Progenitor cell of endocrine pancreas (in vitro differentiated cells): ENCODE data around the gene CENPB. TPM values are rescaled to one million over a fixed set of nuclear protein-coding genes. Genes with fewer than 3 reads are reported as not detected.

ENCODE experiments used
- DNase-seq: peaks from one replicate; pipeline ENCODE4 v3.0.0; 2021; ENCODE audit warnings: low spot score; ENCODE audit not compliant: unreplicated experiment
- H3K27ac Mint-ChIP-seq: 2 replicates; pipeline ENCODE4 v1.8.0; 2021; ENCODE audit warnings: mild to moderate bottlenecking, moderate library complexity, mixed read lengths
- H3K27me3 Mint-ChIP-seq: 2 replicates; pipeline ENCODE4 v1.8.0; 2021; ENCODE audit warnings: mixed read lengths
- H3K36me3 Mint-ChIP-seq: 2 replicates; pipeline ENCODE4 v1.8.0; 2022; ENCODE audit warnings: mixed read lengths; ENCODE audit not compliant: insufficient read depth
- H3K4me1 Mint-ChIP-seq: 2 replicates; pipeline ENCODE4 v1.8.0; 2021; ENCODE audit warnings: low read depth, mixed read lengths
- H3K4me3 Mint-ChIP-seq: 2 replicates; pipeline ENCODE4 v1.8.0; 2021; ENCODE audit warnings: low read depth, mild to moderate bottlenecking, moderate library complexity, mixed read lengths
- H3K9me3 Mint-ChIP-seq: 2 replicates; pipeline ENCODE4 v1.8.0; 2021; ENCODE audit warnings: low read depth, mixed read lengths
- total RNA-seq: library from RNA; stranded (reverse); gene quantifications from 2 replicates; pipeline ENCODE4 v1.2.1, GENCODE V29; 2021
- TF ChIP-seq, protein P1 (sequence below): fragments of 200-600 bp; sonication (generic); IDR thresholded peaks from one replicate; pipeline ENCODE4 v1.5.0; 2021; ENCODE audit warnings: antibody characterized with exemption, mild to moderate bottlenecking; ENCODE audit not compliant: unreplicated experiment

The CENPB gene
- total RNA-seq, 1 donor from 2014 or later, result 49.6 TPM

DNA sequence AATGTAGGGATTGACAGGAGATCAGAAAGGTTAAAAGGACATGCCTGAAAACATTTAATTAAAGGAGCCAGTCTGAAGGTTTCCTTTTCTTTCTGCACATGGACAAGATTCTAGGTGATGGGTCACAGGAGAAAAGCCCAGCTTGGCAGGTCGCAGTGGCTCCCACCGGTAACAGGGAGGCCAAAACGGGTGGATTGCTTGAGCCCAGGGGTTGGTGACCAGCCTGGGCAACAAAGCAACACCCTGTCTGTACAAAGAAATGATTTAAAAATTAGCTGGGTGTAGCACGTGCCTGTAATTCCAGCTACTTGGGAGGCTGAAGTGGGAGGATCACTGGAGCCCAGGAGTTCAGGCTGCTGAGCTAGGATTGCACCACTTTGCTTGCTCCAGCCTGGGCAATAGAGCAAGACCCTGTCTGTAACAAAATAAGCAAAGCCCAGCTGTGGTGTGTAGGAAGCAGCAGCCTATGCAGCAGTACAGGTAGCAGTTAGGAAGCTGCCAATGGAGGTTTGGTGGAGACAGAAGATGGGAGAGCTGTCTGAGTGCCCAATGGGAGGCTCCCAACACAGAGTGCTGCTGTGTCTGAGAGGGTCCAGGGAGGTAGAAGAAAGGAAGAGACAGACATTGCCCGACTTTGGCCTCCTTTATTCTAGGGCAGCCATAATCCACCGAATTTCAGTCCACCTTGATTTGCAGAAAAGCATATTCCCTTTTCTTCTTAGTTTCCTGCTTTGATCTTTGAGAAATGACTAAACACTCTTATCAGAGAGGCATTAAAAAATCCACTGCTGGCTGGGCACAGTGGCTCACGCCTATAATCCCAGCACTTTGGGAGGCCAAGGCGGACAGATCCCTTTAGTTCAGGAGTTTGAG is 26.7 kb upstream of the CENPB start:
- DNase-seq, result no peak
- Mint-ChIP-seq H3K9me3 (no peaks in the 10 kb centered on the region), H3K4me1 (no peaks in the 10 kb centered on the region), H3K27ac (no peak overlapping the region), H3K36me3 (no peaks in the 10 kb centered on the region), H3K27me3 (peaks cover 11% of the 10 kb centered on the region), H3K4me3 (no peak overlapping the region)
- TF ChIP-seq, protein P1, sequence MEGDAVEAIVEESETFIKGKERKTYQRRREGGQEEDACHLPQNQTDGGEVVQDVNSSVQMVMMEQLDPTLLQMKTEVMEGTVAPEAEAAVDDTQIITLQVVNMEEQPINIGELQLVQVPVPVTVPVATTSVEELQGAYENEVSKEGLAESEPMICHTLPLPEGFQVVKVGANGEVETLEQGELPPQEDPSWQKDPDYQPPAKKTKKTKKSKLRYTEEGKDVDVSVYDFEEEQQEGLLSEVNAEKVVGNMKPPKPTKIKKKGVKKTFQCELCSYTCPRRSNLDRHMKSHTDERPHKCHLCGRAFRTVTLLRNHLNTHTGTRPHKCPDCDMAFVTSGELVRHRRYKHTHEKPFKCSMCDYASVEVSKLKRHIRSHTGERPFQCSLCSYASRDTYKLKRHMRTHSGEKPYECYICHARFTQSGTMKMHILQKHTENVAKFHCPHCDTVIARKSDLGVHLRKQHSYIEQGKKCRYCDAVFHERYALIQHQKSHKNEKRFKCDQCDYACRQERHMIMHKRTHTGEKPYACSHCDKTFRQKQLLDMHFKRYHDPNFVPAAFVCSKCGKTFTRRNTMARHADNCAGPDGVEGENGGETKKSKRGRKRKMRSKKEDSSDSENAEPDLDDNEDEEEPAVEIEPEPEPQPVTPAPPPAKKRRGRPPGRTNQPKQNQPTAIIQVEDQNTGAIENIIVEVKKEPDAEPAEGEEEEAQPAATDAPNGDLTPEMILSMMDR, result no peak

DNA sequence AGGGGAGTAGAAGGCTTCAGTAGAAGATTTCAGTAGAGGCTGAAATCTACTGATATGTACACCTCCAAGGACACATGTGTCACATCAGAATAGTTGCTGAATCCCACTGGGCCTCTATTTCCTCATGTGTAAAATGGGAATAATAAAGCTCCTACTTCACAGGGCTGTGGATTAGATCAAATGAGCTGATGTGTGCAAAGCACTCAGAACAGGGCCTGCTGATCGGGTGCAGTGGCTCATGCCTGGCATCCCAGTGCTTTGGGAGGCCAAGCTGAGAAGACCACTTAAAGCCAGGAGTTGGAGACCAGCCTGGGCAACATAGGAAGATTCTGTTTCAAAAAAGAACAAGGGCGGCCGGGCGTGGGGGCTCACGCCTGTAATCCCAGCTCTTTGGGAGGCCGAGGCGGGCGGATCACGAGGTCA is 25.7 kb upstream of the CENPB start:
- no peak overlapping the region for H3K27ac Mint-ChIP-seq
- TF ChIP-seq, protein P1, result no peak
- H3K4me1 Mint-ChIP-seq, result peaks cover 3% of the 10 kb centered on the region
- peaks cover 11% of the 10 kb centered on the region for H3K27me3 Mint-ChIP-seq
- DNase-seq, result no peak
- H3K36me3 Mint-ChIP-seq, result no peaks in the 10 kb centered on the region
- no peak overlapping the region for H3K4me3 Mint-ChIP-seq
- no peaks in the 10 kb centered on the region for H3K9me3 Mint-ChIP-seq

DNA sequence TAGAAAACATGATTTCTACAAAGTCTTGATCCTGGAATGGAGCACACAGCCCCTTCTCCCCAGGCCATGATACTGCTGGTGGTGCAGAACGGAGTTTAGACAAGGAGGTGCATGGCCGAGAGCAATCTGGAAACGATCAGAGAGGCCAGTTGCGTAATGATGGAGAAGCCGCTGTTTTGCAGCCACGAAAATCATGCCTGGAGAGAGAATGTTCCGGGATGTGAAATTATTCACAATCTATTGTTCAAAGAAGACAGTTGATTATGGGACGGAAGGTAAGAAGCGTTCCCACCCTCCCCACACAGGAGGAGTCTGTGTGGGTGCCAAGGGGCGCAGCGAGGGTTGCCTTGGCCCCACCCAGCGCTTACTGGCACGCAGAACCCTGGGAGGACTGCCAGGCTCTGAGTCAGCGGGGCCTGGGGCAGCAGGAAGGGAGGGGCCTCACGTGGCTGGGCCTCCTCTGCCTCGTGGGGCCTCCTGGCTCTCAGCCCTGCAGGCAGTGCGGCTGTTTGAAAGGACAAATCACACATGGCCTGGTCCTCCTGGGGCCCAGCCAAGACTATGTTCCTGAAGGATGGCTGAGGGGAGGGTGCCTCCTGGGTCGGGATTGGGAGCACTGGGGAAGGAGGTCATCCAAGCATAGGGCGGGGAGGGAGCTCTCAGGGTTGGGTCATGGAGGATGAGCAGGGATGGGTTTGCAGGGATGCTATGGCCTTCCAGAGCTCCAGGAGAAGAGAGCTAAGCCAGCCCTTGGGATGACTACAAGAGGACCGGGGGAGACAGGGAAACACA is 25.1 kb upstream of the CENPB start:
- no peak for DNase-seq
- Mint-ChIP-seq H3K36me3 (no peaks in the 10 kb centered on the region), H3K4me1 (peaks cover 7% of the 10 kb centered on the region), H3K27me3 (peaks cover 10% of the 10 kb centered on the region), H3K4me3 (no peak overlapping the region), H3K9me3 (no peaks in the 10 kb centered on the region), H3K27ac (no peak overlapping the region)
- TF ChIP-seq, protein P1, result no peak

DNA sequence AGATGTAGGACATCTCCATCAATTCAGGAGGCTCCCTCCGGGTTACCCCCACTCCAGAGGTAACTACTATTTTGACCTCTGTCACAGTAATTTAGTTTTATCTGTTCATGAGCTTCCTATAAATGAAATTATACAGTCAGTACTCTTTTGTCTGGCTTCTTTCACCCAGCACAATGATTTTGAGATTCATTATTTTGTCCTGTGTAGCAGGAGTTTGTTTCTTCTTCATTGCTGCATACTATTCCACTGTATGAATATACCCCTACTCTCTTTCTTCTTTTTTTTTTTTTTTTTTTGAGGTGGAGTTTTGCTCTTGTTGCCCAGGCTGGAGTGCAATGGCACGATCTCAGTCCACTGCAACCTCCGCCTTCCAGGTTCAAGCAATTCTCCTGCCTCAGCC is 22.0 kb upstream of the CENPB start:
- no peak for DNase-seq
- peaks cover 2% of the 10 kb centered on the region for H3K27me3 Mint-ChIP-seq
- H3K27ac Mint-ChIP-seq, result no peak overlapping the region
- TF ChIP-seq, protein P1, result no peak
- H3K9me3 Mint-ChIP-seq, result no peaks in the 10 kb centered on the region
- H3K4me3 Mint-ChIP-seq, result no peak overlapping the region
- H3K36me3 Mint-ChIP-seq, result peaks cover 14% of the 10 kb centered on the region
- H3K4me1 Mint-ChIP-seq, result peaks cover 11% of the 10 kb centered on the region

DNA sequence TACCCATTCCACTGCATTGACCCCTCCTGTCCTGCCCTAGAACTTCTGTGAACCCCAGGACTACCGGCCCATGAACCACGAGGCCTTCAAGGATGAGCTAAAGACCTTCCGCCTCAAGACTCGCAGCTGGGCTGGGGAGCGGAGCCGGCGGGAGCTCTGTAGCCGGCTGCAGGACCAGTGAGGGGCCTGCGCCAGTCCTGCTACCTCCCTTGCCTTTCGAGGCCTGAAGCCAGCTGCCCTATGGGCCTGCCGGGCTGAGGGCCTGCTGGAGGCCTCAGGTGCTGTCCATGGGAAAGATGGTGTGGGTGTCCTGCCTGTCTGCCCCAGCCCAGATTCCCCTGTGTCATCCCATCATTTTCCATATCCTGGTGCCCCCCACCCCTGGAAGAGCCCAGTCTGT is 18.2 kb upstream of the CENPB start:
- no peak overlapping the region for H3K4me3 Mint-ChIP-seq
- H3K27ac Mint-ChIP-seq, result no peak overlapping the region
- TF ChIP-seq, protein P1, result no peak
- no peaks in the 10 kb centered on the region for H3K27me3 Mint-ChIP-seq
- H3K36me3 Mint-ChIP-seq, result peaks cover 21% of the 10 kb centered on the region
- DNase-seq, result no peak
- H3K9me3 Mint-ChIP-seq, result no peaks in the 10 kb centered on the region
- H3K4me1 Mint-ChIP-seq, result peaks cover 20% of the 10 kb centered on the region
